Embryonic facial prominence (tissue), 1 donor: ENCODE data around the gene PLAC1.

Source experiments
- DNase-seq: peaks from one replicate; pipeline ENCODE4 v3.0.0-alpha.2; 2016; ENCODE audit errors: extremely low spot score

PLAC1 gene

DNA sequence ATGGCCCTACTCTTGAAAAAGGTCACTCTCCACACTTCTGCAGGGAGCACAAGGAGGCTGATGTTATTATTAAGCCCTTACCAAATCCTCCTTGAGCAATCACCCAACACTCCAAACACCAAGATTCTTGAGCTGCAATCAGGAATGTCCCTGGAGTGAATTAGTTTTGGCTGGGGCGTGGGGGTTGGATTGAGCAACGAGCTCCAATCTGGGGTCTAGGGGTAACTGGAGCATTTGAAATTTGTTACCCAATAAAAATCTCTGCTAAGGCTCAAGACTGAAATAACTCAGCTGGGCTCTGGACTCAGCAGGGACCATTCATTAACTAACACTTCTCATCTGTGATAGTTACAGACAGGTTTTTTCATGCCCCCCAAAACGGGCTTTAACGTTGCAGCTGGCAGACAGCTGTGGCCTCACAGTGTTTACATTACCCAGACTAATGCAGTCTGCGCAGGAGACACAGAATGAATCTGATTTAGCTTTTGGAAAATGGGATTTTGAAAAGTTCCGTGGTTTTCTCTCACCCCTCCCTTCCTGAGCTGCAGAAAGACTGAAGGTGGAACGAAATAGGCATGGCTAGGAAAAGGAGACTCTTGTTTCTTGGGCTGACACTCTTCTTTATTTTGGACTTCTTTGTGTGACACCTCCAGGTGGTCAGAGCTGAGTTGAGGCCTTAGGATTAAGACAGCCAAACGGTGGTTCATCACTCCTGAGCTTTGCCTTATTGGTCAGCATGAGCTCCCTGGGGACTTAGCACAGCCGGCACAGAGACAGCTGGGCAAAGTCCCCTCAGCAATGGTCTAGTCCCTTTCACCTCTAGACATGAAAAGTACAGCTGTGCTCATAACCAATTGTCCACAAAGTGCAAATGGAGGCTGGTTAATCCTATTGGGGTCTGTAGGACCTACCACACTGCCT, 26.6 kb downstream of the PLAC1 start:
- no peak for DNase-seq

DNA sequence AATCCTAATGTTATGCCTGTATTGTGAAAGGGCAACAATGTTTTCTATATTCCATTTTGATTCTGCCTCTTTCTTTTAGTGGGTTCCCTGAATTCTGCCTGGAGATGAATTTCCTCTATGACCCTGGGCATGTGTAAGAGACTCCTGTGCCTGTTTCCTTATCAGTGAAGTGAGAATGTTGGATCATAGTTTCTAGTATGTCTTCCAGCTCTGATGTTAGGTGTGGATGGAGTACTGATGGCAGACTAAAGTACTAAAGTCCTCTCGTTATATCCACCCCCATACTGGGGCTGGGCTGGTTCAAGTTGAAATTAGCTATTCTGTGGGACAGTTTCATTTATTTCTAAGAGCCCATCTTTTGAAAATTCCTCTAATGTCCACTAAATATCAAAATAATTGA, 29.6 kb downstream of the PLAC1 start:
- no peak for DNase-seq

DNA sequence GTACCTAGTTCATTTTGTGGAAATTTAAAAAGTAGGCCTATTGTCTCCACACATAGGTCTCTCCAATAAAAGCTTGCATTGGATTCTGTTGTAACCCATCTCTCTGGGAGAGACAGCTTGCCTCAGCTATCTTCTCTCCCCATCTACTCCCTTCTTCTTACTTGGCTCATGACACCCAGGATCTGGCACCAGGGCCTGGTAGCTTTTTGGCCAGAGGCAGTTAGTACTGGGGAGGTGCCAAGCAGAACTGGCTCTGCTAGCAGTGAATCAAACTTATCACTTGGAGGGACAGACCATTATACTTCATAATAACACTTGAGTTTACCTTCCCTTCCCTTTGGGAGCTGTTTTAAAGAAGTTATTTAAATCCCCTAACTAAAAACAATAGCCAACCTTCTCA, 31.8 kb downstream of the PLAC1 start:
- no peak for DNase-seq

DNA sequence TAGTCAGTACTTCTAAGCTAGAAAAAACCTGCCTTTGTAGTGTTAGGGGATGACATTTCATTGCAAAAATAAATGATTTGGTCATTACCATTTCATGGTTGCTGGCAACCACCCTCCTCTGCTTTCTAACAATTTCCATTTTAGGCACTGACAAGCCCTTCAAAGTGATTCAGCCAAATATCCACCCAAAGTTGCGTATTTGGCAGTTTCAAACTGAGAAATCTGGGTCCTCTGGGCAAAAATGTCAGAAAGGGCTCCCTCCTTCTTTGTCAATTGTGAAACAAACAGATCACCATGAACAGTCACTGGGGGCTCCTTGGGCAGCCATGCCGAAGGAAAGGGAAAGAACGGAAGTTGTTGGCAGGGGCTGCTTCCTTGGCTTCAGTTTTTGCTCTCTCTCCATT, 33.0 kb downstream of the PLAC1 start:
- no peak for DNase-seq

DNA sequence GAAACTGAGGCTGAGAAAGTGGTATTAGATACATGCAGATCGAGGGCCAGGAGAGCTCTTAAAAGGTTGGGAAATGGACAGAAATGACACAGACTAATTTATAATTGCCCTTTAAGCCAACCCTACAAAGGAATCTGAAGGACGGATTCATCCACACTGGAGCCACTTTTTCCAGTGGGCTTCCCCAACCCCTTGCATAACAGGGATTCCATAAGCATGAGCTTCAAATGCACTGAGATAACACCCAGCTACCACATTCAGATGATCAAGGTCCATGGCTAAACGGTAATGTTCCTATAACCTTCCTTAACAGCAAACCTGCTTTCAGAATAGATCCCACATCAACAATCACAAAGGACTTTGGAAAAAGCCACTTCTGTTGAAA, 34.2 kb downstream of the PLAC1 start:
- no peak for DNase-seq

DNA sequence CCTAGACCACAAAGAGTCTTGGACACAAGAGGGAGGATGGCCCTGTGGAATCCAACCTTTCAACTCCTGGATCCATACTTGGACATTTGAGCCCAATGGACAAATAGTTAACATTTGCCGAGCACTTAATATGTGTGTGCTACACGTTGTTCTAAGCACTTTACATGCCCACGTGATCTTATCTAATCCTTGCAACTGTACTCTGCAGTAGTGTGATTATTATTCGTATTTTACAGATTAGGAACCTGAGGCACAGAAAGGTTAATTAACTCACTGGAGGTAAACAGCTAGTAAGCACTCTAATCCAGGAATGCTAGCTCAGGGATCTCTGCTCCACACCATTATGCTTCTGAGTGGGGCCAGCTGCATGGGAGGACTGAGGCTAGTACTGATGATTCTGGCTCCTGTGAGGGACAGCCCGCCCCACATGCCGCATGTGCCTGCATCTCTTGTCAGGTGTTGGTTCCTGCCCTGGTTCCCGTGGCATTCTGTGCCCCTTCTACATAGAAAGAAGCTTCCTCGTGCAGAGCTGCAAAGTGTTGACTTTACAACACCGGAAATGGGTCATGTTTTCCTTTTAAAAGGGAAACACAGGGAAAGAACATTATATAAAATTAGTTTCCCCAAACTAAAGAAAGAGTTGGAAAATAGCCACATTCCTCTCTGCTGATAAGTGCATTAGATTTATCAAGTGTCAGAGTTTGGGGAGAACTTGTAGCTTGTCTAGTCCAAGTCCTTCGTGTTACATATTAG, 34.8 kb downstream of the PLAC1 start:
- no peak for DNase-seq

DNA sequence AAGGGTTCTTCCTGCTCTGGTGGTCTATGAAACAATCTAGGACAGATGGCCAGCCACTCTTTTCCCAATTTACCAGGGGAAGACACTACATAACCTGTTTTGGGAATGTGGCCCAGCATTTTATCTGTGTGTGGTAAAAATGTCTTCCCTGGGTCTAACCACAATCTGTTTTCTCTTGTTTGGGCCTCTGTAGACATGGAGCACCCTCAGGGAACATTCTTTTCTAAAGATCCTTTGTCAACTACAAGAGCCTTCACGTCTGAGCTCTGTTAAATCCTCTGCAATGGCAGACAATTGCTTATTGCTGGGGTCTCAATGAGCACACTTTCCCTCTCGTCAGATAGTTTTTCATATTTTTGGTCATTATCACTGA, 35.5 kb downstream of the PLAC1 start:
- DNase-seq: no peak

DNA sequence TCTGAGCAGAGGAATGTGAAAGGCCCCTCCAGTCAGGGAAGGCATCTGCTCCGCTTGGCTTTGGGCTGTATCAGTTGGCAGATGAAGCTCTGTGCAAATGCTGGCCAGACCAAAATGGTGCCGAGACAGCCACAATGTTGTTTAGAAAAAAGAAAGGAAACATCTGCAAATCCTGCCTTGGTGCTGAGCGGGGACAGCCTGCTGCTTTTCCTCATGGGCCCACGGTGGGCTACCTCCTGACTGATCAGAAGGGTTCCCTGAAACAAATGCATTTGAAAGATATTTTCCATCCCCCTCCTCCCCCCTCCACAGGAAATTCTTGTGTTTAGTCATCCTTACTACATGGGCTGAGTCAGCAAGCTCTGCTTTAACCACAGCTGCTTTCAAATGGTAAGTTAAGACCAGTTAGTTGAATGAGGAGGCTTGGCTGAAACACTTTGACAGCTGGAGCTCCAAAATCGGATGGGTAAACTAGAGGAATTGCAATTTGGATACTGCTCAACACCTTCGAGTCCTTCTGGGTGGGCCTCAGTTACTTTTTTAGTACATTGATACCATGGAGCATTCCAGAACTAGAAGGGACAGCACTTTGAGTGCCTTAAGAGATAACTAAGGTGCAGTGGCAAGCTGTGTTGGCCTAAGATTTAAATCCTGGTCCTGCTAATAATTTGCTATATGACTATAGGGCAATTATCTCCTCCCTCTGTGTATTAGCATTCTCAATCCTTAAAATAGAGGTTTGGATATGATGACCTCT, 36.0 kb downstream of the PLAC1 start:
- DNase-seq: no peak

DNA sequence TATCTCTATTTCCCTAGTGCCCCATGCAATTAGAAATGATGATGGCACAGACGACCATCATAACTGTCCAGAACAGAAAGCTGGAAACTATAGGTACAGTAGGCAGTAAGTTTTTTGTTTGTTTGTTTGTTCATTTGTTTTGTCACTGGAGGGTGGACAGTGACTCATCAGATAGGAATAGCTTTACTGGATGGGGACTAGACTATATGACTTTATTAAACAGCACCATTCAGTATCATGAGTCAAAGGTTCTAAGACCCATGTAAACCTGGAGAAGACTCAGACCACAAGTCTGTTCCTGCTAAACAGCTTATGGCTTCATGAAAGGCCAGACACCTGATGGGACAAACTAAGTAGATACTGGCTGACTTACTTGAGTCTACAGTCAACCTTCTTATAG, 38.4 kb downstream of the PLAC1 start:
- no peak for DNase-seq

DNA sequence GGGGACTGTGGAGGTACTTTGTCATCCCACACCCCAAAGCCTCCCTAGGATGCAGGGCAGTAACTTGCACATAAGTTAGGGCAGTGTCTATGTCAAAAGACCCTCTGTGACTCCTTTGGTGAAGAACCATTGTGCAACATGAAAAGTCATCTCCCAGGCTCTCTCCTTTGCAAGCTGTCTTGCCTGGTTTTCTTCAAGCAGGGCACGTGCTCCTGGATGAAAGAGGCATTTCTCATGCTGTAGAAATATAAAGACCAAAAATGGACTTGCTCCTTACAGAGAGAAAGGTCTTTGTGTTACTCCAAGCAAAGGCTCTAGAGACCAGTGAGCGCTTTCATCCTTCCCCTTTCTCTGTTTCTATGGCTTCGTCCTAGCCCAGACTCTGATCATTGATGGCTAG, 44.9 kb downstream of the PLAC1 start:
- DNase-seq: no peak

DNA sequence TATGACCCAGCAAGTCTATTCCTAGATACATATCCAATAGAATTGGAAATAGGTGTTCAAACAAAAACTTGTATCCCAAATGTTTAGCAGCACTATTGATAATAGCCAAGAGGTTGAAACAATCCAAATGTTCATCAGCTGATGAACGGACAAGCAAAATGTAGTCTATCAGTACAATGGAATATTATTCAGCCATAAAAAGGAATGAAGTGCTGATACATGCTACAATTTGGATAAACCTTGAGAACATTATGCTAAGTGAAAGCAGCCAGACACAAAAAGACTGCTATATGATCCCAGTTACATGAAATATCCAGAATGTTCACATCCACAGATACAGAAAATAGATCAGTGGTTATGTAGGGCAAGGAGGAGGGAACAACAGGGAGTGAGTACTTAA, 50.1 kb downstream of the PLAC1 start:
- no peak for DNase-seq

DNA sequence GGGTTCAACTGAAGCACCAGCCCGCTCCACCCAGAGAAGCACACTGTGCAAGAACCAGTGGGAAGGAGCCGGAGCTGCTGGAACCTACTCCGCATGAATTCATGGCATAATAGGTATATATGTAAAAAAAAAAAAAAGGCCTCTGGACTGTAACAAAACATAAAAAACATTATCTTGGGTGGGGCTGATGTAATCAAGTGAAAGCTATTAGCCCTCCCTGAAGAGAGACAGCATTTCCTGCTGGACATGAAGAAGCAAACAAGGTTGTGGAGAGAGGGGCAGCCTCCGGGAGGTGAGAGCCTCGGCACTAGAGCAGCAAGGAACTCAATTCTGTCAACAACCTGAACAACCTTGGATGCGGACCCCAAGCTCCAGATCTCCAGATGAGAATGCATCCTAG, 50.7 kb downstream of the PLAC1 start:
- DNase-seq: no peak

DNA sequence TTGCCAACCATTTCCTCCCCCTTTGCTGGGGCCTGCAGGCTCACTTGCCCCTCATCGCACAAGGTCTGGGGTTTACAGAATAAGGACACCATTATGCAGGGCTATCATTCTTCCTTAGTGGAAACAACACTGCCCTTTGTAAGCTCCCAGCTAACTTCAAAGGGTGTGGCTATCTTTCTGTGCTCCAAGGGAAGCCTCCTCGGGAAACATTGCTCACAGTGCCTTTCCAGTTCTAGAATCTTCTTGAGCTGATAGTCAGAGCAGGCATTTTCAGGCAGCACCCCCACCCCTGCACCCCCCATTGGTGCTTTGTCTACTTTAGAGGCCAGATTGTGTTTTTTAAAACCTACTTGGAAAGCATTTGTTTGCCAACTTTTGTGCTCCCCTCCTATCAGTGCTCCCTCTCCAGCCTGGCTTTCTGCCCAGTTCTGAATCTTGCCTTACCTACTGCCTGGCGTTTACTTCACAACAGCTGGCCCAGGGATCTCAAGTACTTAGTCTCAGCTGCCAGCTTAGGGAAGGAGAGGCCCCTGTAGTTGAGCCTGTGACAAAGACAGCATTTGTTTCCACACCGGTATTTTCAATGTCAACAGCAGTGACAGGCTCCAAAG, 53.5 kb downstream of the PLAC1 start:
- peak; percentile 7 for DNase-seq

DNA sequence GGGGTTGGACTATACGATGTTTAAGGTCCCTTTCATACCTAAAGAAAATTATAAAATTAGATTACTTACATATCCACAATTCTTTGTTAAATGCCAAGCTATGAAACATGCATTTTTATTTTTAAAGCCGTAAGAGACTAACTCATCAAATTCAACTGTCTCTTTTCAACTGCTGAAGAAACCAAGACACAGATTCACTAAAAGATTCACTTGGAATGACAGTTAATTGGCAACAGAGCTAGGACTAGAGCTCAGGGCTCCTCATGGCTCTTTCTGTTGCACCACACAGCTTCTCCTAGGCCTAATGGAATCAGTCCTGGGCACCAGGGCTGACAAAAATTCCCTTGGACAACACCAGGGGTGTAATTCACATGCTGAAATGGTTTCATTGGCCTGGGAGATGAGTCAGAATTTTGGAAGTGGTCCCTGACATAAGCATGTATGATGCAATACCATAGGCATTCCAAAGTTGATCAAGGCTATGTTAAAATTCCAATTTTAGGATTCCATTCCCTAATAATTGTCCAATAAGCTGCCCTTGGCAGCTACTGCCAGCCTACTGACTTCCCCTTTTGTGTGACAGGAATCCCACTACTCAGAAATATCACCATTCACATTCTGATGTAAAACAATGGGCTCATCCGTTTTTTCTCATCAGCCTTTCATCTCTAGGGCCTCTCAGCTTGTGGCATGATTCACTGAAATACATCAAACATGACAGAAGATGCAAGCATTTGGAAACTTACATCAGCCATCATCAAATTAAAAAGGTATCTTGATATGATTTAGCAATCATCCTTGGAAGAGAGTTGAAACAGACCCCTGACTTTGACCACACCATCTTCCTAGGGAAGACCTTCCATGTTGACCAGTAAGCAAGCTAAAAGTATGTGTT, 54.2 kb downstream of the PLAC1 start:
- no peak for DNase-seq

DNA sequence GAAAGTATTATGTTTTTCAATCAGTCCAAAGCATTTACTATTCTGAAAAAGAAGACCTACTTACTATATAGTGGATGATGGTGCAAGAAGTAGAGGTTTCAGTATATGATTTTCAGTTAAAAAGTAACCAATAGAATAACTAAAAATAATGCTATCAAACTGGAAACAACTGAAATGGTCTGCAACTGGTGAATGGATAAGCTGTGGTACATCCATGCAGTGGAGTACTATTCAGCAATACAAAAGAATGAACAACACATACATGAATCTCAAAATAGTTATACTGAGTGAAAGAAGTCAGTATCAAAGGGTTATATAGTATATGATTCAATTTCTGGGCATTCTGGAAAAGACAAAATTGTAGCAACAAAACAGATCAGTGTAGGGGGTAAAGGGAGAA, 55.9 kb downstream of the PLAC1 start:
- no peak for DNase-seq

DNA sequence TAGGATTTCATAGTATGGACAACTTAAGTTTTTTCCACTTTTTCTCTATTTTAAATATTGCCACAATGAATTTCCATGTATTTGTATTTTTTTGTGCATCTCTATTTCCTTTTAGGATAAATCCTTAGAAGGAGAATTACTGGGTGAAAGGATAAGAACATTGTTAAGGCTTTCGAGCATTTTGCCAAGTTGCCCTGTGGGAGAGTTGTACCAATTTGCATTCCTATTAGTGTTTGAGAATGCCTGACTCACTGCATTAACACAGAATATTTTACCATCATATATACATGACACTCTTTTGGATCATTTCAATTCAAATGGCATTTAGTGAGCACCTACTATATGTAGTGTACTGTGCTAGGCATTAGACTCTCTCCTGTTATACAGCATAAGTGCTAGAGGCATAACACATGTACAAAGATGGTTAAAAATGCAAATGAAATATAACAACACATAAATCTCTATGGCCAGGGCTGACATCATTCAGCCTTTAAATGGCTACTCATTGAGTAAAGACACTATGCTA, 57.0 kb downstream of the PLAC1 start:
- DNase-seq: no peak

DNA sequence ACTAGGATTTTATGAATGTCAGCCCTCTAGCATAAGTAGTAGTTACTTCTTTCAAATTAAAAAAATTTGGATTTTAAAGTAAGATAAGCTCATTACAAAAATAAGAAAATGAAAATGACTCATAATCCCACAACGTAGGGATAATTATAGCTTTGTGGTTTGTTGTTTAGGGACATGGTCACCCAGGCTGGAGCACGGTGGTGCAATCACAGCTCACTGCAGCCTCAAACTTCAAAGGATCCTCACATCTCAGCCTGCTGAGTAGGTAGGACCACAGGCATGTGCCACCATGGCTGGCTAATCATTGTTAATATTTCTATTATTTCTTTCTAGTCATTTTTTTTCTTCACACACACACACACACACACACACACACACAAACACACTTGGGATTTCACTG, 57.6 kb downstream of the PLAC1 start:
- DNase-seq: no peak

DNA sequence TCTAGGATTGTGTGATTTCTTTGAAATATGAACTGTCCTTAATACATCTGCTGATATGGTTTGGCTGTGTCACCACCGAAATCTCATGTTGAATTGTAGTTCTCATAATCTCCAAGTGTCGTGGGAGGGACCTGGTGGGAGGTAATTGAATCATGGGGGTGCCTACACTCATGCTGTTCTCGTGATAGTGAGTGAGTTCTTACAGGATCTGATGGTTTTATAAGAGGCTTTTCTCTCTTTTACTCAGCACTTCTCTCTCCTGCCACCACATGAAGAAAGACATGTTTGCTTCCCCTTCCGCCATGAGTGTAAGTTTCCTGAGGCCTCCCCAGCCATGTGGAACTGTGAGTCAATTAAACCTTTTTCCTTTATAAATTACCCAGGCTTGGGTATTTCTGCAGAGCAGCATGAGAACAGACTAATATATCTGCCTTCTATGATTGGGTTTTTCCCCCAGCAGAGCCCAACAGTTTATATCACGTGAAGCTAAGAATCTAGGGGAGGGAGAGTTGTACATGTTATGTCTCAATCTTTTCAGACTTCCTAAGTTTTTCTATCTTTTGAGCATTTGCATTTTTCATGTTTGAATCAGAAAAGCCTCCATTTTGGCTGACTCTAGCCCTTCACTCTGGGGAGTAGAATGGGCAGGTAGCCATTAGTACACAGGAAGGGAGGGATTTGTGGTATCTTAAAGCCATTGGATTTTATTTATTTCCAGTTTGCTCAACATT, 58.9 kb downstream of the PLAC1 start:
- DNase-seq: no peak

DNA sequence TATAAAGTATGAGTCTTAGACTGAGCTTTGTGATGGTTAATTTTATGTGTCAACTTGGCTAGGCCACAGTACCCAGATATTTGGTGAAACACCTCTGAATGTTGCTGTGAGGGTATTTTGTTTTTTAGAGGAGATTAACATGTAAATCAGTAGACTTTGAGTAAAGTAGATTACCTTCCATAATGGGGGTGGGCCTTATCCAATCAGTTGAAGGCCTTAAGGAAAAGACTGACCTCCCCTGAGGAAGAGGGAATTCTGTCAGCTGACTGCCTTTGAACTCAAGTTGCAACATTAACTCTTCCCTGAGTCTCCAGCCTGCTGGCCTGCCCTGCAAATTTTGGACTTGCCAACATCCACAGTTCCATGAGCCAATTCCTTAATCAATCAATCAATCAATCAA, 66.0 kb downstream of the PLAC1 start:
- no peak for DNase-seq

DNA sequence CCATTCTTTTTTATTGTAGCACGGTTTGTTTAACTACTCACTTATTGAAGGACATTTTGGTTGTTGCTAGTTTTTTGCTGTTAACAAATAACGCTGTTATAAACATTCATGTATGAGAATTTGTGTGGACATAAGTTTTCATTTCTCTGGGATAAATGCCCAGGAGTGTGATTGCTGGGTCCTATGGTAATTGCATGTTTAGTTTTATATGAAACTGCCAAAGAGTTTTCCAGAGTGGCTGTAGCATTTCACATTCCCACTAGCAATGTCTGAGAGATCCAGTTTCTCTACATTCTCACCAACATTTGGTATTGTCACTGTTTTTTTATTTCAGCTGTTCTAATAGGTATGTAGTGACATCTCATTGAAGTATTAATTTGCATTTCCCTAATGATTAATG, 66.8 kb downstream of the PLAC1 start:
- DNase-seq: no peak
